ENCODE data around the gene DCTN2.

Gene DCTN2

DNA sequence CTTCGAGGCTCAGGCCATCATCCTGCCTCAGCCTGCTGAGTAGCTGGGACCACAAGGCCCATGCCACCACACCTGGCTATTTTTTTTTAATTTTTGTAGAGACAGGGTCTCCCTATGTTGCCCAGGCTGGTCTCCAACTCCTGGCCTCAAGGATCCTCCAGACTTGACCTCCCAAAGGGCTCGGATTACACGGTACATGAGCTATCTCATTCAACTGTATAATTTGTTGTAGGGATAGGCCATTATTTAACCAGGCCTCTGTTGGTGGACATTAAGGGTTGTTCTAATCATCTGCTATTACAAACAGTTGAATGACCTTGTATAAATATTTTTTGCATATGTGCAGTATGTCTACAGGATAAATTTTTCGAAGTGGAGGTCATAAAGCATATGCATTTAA lies 11.9 kb upstream of the DCTN2 start:
- TF ChIP-seq, protein P1, sequence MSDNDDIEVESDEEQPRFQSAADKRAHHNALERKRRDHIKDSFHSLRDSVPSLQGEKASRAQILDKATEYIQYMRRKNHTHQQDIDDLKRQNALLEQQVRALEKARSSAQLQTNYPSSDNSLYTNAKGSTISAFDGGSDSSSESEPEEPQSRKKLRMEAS (IDR thresholded peaks at IDR 0.05) = no peak
- TF ChIP-seq, protein P2, sequence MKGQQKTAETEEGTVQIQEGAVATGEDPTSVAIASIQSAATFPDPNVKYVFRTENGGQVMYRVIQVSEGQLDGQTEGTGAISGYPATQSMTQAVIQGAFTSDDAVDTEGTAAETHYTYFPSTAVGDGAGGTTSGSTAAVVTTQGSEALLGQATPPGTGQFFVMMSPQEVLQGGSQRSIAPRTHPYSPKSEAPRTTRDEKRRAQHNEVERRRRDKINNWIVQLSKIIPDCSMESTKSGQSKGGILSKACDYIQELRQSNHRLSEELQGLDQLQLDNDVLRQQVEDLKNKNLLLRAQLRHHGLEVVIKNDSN (IDR thresholded peaks at IDR 0.05) = no peak
- TF ChIP-seq NFIC (IDR thresholded peaks at IDR 0.05) (no peak), CREB1 (IDR thresholded peaks at IDR 0.05; ENCODE audit: low read depth) (no peak), EGR1 (IDR thresholded peaks at IDR 0.05) (no peak), YY1 (IDR thresholded peaks at IDR 0.05; ENCODE audit: low read depth) (no peak), TAF1 (IDR thresholded peaks at IDR 0.05; ENCODE audit: low read depth) (no peak), TCF12 (IDR thresholded peaks at IDR 0.05; ENCODE audit: low read depth) (no peak), CEBPB (IDR thresholded peaks at IDR 0.05) (no peak), EP300 (IDR thresholded peaks at IDR 0.05; ENCODE audit: borderline replicate concordance) (no peak), TEAD4 (IDR thresholded peaks at IDR 0.05) (no peak), ZBTB7A (IDR thresholded peaks at IDR 0.05; ENCODE audit: low read depth) (no peak), FOXM1 (IDR thresholded peaks at IDR 0.05; ENCODE audit: borderline replicate concordance, low read depth) (no peak), RAD21 (IDR thresholded peaks at IDR 0.05; ENCODE audit: low read depth) (no peak)
- TF ChIP-seq, protein P3, sequence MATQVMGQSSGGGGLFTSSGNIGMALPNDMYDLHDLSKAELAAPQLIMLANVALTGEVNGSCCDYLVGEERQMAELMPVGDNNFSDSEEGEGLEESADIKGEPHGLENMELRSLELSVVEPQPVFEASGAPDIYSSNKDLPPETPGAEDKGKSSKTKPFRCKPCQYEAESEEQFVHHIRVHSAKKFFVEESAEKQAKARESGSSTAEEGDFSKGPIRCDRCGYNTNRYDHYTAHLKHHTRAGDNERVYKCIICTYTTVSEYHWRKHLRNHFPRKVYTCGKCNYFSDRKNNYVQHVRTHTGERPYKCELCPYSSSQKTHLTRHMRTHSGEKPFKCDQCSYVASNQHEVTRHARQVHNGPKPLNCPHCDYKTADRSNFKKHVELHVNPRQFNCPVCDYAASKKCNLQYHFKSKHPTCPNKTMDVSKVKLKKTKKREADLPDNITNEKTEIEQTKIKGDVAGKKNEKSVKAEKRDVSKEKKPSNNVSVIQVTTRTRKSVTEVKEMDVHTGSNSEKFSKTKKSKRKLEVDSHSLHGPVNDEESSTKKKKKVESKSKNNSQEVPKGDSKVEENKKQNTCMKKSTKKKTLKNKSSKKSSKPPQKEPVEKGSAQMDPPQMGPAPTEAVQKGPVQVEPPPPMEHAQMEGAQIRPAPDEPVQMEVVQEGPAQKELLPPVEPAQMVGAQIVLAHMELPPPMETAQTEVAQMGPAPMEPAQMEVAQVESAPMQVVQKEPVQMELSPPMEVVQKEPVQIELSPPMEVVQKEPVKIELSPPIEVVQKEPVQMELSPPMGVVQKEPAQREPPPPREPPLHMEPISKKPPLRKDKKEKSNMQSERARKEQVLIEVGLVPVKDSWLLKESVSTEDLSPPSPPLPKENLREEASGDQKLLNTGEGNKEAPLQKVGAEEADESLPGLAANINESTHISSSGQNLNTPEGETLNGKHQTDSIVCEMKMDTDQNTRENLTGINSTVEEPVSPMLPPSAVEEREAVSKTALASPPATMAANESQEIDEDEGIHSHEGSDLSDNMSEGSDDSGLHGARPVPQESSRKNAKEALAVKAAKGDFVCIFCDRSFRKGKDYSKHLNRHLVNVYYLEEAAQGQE (IDR thresholded peaks at IDR 0.05; ENCODE audit: low read depth) = no peak

GRCh38 chr12:57554897-57555296 lies 7.9 kb upstream of the DCTN2 start:
- TF ChIP-seq NFIC (IDR thresholded peaks at IDR 0.05) (no peak), TCF12 (IDR thresholded peaks at IDR 0.05; ENCODE audit: low read depth) (no peak), CEBPB (IDR thresholded peaks at IDR 0.05) (no peak), RAD21 (IDR thresholded peaks at IDR 0.05; ENCODE audit: low read depth) (no peak), YY1 (IDR thresholded peaks at IDR 0.05; ENCODE audit: low read depth) (no peak)
- TF ChIP-seq, protein P2 (IDR thresholded peaks at IDR 0.05) = no peak
- TF ChIP-seq, protein P3 (IDR thresholded peaks at IDR 0.05; ENCODE audit: low read depth) = no peak

DNA sequence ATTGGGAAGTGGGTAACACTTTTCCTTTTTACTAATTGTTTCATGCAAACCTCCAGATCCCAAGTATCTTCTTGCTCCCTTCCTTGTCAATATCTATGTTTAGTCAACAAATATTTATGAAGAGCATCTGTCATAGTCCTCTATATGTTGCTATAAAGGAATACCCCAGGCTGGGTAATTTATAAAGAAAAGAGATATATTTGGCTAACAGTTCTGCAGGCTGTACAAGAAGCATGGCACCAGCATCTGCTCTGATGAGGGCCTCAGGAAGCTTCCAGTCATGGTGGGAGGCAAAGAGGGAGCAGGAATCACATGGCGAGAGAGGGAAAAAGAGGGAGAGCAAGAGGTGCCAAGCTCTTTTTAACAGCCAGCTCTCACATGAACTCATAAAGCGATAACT lies 7.5 kb upstream of the DCTN2 start:
- no peak for TF ChIP-seq ZBTB7A (IDR thresholded peaks at IDR 0.05; ENCODE audit: low read depth)
- TF ChIP-seq, protein P3 (IDR thresholded peaks at IDR 0.05; ENCODE audit: low read depth) = no peak
- no peak for TF ChIP-seq EP300 (IDR thresholded peaks at IDR 0.05; ENCODE audit: borderline replicate concordance)
- no peak for TF ChIP-seq FOXM1 (IDR thresholded peaks at IDR 0.05; ENCODE audit: borderline replicate concordance, low read depth)
- no peak for TF ChIP-seq RAD21 (IDR thresholded peaks at IDR 0.05; ENCODE audit: low read depth)
- no peak for TF ChIP-seq EGR1 (IDR thresholded peaks at IDR 0.05)
- TF ChIP-seq CREB1 (IDR thresholded peaks at IDR 0.05; ENCODE audit: low read depth) = no peak
- TF ChIP-seq, protein P2 (IDR thresholded peaks at IDR 0.05) = no peak
- no peak for TF ChIP-seq TAF1 (IDR thresholded peaks at IDR 0.05; ENCODE audit: low read depth)
- TF ChIP-seq, protein P1 (IDR thresholded peaks at IDR 0.05) = no peak
- TF ChIP-seq YY1 (IDR thresholded peaks at IDR 0.05; ENCODE audit: low read depth) = no peak

GRCh38 chr12:57553343-57554202 lies 6.6 kb upstream of the DCTN2 start:
- TF ChIP-seq TCF12 (IDR thresholded peaks at IDR 0.05; ENCODE audit: low read depth) = no peak
- no peak for TF ChIP-seq NFIC (IDR thresholded peaks at IDR 0.05)
- TF ChIP-seq, protein P1 (IDR thresholded peaks at IDR 0.05) = no peak
- TF ChIP-seq, protein P3 (IDR thresholded peaks at IDR 0.05; ENCODE audit: low read depth) = no peak
- TF ChIP-seq FOXM1 (IDR thresholded peaks at IDR 0.05; ENCODE audit: borderline replicate concordance, low read depth) = no peak
- TF ChIP-seq ZBTB7A (IDR thresholded peaks at IDR 0.05; ENCODE audit: low read depth) = no peak
